Nephron (organoid): ENCODE results near the gene SKAP1.
A peak's percentile ranks its signal among the peaks of the same experiment; 100 is the strongest.

Source experiments
- H3K27ac Mint-ChIP-seq, 3 experiments: 2 replicates each; pipeline ENCODE4 v1.8.0; 2020; ENCODE audit warnings: mixed read lengths in 3 of 3, mild to moderate bottlenecking in 2 of 3, moderate library complexity in 1 of 3
- H3K27me3 Mint-ChIP-seq: 2 replicates; pipeline ENCODE4 v1.8.0; 2021; ENCODE audit warnings: low read depth, mild to moderate bottlenecking, moderate library complexity, mixed read lengths
- H3K36me3 Mint-ChIP-seq: 2 replicates; pipeline ENCODE4 v1.8.0; 2020; ENCODE audit warnings: low read depth, mixed read lengths
- H3K4me1 Mint-ChIP-seq: 2 replicates; pipeline ENCODE4 v1.8.0; 2020; ENCODE audit warnings: mixed read lengths
- H3K4me3 Mint-ChIP-seq, 3 experiments: 2 replicates each; pipeline ENCODE4 v1.8.0; 2020; ENCODE audit warnings: mild to moderate bottlenecking in 3 of 3, mixed read lengths in 3 of 3, moderate library complexity in 2 of 3
- H3K9me3 Mint-ChIP-seq: 2 replicates; pipeline ENCODE4 v1.8.0; 2020; ENCODE audit warnings: mixed read lengths
- CTCF ChIP-seq, 3 experiments: fragments of 200-600 bp; sonication (generic); IDR thresholded peaks; one replicate each; pipeline ENCODE4 v1.5.0; 2021; ENCODE audit warnings: antibody characterized with exemption in 3 of 3; ENCODE audit not compliant: unreplicated experiment in 3 of 3

Gene SKAP1

GRCh38 chr17:48311324-48311723, 118.7 kb downstream of the SKAP1 start:
- Mint-ChIP-seq H3K27me3 (peaks cover 9% of the 10 kb centered on the region), H3K27ac (peak overlapping the region; percentile 32 to 83 (median 70)), H3K4me3 (peak overlapping the region in 2 of 3 experiments; percentile 68 to 70), H3K9me3 (no peaks in the 10 kb centered on the region), H3K36me3 (no peaks in the 10 kb centered on the region), H3K4me1 (peaks cover 28% of the 10 kb centered on the region)
- no peak for TF ChIP-seq CTCF (IDR thresholded peaks at IDR 0.05; ENCODE audit: unreplicated experiment in 3 of 3)

DNA sequence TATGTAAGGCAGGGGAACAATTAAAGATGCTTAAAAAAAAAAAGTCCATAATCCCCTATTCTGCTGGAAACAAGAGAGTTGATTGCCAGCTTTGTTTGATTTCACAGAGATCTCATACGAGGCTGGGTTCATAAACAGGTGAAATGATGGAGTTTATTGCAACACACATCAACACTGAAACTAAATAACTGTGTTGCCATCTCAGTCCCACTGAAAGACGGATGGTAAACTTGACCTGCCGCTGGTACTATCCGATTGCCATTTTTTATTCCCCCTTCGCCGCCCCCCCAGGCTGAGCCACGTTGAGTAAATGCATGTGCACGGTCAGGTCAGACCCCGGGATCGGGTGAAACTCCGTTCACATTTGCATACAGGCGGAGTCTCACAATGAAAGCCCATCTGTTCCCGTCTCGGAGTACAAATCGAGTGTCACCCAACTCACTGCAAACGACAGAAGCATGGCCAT, 119.2 kb downstream of the SKAP1 start:
- H3K4me1 Mint-ChIP-seq, result peaks cover 28% of the 10 kb centered on the region
- peak overlapping the region; percentile 60 to 70 (median 68) for H3K4me3 Mint-ChIP-seq
- TF ChIP-seq CTCF (IDR thresholded peaks at IDR 0.05; ENCODE audit: unreplicated experiment in 3 of 3), result no peak
- H3K9me3 Mint-ChIP-seq, result no peaks in the 10 kb centered on the region
- H3K27ac Mint-ChIP-seq, result peak overlapping the region; percentile 32 to 83 (median 70)
- H3K27me3 Mint-ChIP-seq, result peaks cover 9% of the 10 kb centered on the region
- no peaks in the 10 kb centered on the region for H3K36me3 Mint-ChIP-seq

DNA sequence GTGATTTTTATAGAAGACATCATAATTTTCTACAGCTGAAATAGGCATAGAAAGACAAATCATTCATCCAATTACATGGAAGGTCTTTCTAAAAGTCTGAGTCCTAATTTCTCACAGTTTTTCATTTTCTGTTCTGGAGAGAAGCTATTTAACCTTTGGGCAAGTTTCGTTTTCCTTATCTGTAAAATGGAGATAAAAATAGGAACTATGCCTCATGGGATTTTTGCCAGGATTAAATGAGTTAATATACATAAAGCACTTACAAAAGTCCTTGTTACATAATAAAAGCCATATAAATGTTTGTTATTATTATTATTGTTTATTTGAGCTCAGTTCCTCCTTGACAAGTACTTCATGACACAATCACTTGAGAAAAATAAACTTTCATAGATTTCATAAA, 121.4 kb downstream of the SKAP1 start:
- no peak for TF ChIP-seq CTCF (IDR thresholded peaks at IDR 0.05; ENCODE audit: unreplicated experiment in 3 of 3)
- no peaks in the 10 kb centered on the region for H3K36me3 Mint-ChIP-seq
- no peak overlapping the region for H3K27ac Mint-ChIP-seq
- H3K4me1 Mint-ChIP-seq, result peaks cover 28% of the 10 kb centered on the region
- no peaks in the 10 kb centered on the region for H3K9me3 Mint-ChIP-seq
- peaks cover 9% of the 10 kb centered on the region for H3K27me3 Mint-ChIP-seq
- H3K4me3 Mint-ChIP-seq, result no peak overlapping the region

- Mint-ChIP-seq H3K4me1 (peaks cover 28% of the 10 kb centered on the region), H3K27me3 (peaks cover 9% of the 10 kb centered on the region)
These were observed 122.1 kb downstream of the SKAP1 start for GRCh38 chr17:48307814-48308411.

GRCh38 chr17:48307255-48307654, 122.8 kb downstream of the SKAP1 start:
- Mint-ChIP-seq H3K27ac (peak overlapping the region in 1 of 3 experiments; percentile 9), H3K4me3 (peak overlapping the region in 1 of 3 experiments; percentile 5), H3K36me3 (no peaks in the 10 kb centered on the region), H3K9me3 (no peaks in the 10 kb centered on the region), H3K4me1 (peaks cover 25% of the 10 kb centered on the region), H3K27me3 (peaks cover 9% of the 10 kb centered on the region)
- no peak for TF ChIP-seq CTCF (IDR thresholded peaks at IDR 0.05; ENCODE audit: unreplicated experiment in 3 of 3)

More at GRCh38 chr17:48307814-48308411, 122.1 kb downstream of the SKAP1 start:
- Mint-ChIP-seq H3K36me3 (no peaks in the 10 kb centered on the region), H3K27ac (no peak overlapping the region), H3K9me3 (no peaks in the 10 kb centered on the region), H3K4me3 (no peak overlapping the region)
- peak; percentile 83 to 92 (median 91) for TF ChIP-seq CTCF (IDR thresholded peaks at IDR 0.05; ENCODE audit: unreplicated experiment in 3 of 3)

- H3K9me3 Mint-ChIP-seq, result no peaks in the 10 kb centered on the region
- no peak overlapping the region for H3K27ac Mint-ChIP-seq
- peaks cover 7% of the 10 kb centered on the region for H3K4me1 Mint-ChIP-seq
- TF ChIP-seq CTCF (IDR thresholded peaks at IDR 0.05; ENCODE audit: unreplicated experiment in 3 of 3), result no peak
- no peaks in the 10 kb centered on the region for H3K36me3 Mint-ChIP-seq
- no peaks in the 10 kb centered on the region for H3K27me3 Mint-ChIP-seq
- no peak overlapping the region for H3K4me3 Mint-ChIP-seq
These were observed 129.0 kb downstream of the SKAP1 start for GRCh38 chr17:48301002-48301401.
